IPS DF 4.7 (cell line): ENCODE data around the gene IL11RA.

Source experiments
- DNase-seq: peaks from one replicate; pipeline ENCODE4 v3.0.0-alpha.2; 2013; ENCODE audit warnings: low spot score; ENCODE audit errors: extremely low read depth

The IL11RA gene

GRCh38 chr9:34686231-34686630 is 34.2 kb downstream of the IL11RA start:
- DNase-seq: no peak

- no peak for DNase-seq
Observed at GRCh38 chr9:34686732-34687131, 34.7 kb downstream of the IL11RA start.

- no peak for DNase-seq
Observed at GRCh38 chr9:34687276-34688030, 35.5 kb downstream of the IL11RA start.

DNA sequence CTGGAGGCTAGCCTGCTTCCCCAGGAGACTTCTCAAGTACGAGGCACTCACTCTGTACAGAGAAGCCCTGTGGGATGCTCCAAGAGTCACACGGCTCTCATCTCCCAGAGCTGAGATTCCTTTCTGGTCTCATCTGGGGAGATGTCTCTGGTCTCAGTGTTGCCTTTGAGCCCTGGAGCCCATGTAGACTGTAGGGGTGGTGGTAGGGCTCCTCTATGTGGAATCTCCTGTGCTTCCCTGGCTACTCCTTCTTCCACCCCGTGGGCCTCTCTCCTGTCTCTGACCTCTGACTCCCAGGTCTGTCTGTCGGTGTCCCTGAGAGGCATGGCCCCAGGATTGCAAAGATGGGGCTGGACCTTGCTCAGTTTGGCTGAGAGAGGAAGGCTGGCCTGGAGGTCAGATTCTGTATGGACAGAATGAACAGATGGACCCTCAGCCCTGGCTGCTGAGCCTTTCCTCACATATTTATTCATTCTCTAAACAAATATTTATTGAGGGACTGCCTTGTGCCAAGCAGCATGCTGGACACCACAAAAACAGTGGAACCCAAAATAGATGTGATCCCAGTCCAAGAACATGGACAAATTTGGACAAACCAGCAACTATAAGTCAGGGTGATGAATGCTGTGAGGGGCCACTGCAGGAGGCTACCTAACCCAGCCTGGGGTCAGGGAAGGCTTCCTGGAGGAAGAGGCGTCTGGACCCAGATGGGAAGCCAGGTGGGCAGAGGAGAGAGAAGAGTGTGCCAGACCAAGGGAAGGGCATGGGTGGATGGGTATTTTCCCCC is 36.5 kb downstream of the IL11RA start:
- DNase-seq: no peak

DNA sequence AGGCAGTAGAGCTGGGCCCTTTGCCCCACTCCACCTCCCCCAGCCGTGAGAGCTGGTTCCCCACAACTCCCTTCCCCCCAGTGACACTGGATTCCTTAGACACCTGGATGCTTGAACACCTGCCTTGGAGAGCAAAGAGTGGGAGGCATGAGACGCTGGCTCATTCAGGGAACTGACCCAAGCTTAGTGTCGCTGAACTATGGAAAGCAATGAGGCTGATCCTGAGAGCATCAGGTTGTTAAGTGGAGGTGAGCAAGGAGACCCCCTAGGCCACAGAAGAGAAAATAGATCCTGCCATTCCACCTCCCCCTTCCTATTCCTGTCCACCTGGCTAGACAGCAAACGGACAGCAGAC is 37.1 kb downstream of the IL11RA start:
- no peak for DNase-seq

DNA sequence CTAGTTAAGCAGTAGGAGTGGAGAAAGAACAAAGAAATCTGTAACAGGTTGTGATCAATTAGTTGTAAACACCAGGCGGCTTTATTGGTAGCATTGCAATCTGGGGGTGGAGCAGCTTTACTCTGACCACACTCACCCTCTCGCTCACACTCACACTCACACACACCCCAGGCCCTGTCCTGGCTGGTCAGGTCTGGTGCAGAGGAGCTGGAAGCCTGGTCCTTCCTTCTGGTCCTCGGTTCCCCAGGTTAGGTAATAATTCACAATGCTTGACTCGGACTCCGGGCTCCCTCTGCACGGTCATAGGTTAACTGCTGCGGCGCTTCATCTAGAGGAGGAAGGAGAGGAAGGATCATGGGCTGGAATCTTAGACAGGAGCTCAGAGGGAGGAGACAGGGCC is 37.5 kb downstream of the IL11RA start:
- no peak for DNase-seq

- no peak for DNase-seq
Observed at GRCh38 chr9:34690983-34691935, 39.3 kb downstream of the IL11RA start, which contains the start of gene CCL19. Gene CCL19, minus strand, starts transcription at chr9:34691276. Its CDS starts 137 bp downstream, at chr9:34691139.

GRCh38 chr9:34691936-34692315 is 39.9 kb downstream of the IL11RA start:
- DNase-seq: no peak

- no peak for DNase-seq
Observed at GRCh38 chr9:34693560-34693959, 41.6 kb downstream of the IL11RA start.

- no peak for DNase-seq
Observed at GRCh38 chr9:34694811-34695210, 42.8 kb downstream of the IL11RA start.

DNA sequence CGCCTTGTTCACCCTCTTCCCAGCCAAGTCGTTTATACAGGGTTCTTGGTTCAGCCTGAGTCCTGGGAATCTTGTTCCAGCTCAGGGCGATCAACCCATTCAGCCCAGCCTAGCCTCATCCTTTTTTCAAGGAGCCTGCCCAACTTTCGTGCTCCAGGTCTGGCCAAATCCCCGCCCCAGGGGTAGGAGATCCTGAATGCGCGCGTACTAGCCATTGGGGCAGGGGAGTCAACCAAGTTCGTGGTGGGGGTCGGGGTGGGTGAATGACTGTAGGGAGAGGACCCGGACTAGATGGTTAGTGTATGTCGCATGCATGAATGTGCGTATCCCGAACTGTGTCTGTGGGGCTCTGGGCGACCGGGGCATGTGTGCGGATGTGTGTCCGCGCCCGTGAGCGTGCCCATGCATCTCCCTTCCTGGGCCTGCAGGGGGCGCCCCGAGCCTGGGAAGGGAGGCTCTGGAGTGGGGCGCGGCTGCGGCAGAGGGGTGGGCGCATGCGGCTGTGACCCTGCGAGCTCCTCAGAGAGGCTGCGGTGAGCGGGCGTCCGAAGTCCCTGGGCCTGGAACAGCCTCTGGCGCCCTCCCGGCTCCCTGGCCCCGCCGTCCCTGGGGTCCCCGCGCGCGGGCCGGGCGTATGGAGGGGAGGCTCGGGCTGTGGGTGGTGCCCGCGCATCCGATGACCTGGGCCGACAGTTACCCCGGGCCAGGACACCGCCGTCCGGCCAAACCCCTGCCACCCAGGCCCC is 49.2 kb downstream of the IL11RA start:
- DNase-seq: peak; percentile 14

- peak; percentile 22 for DNase-seq
Observed at GRCh38 chr9:34701769-34702736, 50.1 kb downstream of the IL11RA start.

- DNase-seq: no peak
Observed at GRCh38 chr9:34707130-34707529, 55.1 kb downstream of the IL11RA start.

DNA sequence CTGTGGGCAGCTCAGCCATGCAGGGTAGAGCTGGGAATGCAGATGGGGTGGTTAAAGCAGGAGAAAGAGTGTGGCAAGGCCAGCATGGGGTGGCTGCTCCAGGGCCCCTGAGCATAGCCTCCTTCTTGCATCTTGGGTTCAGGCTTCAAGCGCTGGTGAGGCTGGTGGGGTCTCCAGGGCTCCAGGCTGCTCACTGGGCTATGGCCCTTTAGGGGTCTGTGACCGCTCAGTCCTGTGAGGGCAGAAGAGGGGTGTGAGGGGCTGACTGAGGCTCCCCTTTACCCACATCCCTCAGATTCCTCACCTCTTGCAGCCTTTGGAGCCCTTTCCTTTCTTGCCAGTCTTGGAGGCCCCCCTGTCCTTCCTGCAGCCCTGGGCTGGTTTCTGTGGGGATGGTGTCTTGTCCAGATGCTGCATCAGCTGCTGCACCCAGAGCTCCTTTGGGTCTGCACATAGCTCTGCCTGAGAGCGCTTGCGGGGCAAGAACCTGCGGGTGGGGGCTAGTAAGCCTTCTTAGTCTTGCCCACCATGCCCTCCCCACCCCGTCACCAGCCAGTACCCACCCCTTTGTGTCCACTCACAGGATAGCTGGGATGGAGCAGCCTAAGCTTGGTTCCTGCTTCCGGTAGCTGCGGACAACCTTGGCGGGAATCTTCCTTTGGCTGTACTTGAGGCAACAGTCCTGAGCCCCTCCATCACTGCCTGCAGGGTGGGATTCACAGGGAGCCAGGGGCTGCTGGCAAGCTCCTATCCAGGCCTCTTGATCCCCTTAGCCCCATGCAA is 57.4 kb downstream of the IL11RA start:
- DNase-seq: no peak

DNA sequence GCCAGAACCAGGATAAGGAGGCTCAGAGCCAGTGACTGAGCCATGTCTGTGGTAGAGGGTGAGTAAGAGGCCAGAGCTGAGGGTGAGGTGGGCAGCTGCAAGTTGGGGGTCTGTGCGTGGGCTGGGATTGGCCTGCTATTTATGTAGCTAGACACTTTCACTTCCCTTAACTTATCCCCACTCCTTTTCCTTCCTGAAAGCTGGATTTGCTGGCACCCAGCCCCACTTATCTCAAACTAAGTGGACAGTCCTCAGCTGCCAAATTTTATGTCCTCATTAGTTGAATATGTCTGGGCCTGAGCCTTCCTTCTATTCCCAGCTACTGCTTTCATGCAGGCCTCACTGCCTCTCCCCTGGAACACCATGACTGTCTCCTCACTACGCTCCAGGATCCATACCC is 58.0 kb downstream of the IL11RA start, which contains the start of gene CCL21:
CCL21 (minus strand) TSS at position 114 of the 400 bp plus-strand sequence; CDS start at position 44, 70 bp downstream.
- no peak for DNase-seq
